ENCODE results near the gene TTC7B.
A peak's percentile ranks its signal among the peaks of the same experiment; 100 is the strongest.

TTC7B gene

DNA sequence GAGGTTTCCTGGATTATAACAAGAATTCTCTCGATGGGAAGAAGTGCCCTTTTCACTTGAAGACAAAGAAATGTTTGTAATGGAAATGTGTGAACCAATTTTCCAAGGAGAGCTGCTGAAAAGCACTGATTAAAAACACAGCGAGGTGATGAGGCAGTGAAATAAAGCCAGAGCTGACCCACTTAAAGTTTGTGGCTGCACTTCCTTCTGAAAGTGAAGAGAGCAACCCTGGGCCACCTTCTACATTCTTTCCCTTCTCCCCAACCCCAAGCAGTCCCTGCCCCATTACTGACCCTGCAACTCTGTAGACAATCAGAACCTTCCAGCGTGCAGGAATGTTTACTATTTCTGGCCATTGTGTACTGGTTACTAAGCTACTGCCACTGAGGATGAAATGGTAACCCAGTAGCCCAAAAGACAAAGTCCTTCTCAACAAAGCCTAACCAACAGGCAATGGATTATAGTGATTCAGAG, 173.9 kb downstream of the TTC7B start:
- no peak for DNase-seq

DNA sequence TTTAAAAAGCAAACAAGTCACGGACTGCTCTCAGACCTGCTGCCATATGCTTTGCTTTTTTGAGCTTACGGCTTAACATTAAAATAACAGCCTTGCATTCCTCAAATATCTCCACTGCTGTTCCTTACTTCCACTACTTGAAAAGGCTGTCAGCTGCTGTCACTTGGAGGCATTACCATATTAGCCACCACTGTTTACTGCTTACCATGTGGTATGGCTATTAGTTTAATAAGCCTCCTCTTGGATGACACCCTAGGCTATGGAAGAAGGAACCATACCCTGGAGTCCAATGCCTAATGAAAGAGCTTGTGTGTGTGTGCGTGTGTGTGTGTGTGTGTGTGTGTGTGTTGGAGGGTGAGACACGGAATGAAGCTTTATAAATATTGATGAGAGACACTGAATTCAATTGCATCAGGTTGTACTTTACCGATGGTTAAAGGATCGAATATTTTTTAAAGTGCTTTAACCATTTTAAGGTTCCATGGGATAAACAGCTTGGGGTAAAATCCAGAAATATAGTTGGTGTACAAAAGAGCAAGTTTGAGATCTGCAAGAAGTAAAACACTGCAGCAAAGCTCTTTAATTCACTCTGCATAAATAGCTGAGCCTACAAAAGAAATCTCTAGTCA, 174.5 kb downstream of the TTC7B start:
- DNase-seq, result no peak

DNA sequence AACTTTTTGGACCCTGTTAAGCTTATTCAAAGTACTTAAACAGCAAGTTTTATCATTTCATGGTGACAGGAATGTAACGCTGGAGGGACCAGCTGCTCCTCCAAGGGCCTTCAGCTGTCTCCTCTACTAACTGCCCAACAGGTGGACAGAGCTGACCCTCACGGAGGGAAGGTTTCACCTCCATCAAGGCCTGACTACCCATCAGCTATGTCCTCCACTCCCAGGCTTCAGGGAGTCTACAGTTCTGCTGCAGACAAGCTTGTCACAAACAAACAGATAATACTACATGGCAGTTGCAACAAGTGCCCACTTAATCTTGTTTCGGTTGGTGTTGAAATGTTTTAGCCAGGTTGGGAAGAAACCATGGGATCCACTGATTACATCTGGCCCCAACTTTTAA, 175.1 kb downstream of the TTC7B start:
- DNase-seq, result no peak

DNA sequence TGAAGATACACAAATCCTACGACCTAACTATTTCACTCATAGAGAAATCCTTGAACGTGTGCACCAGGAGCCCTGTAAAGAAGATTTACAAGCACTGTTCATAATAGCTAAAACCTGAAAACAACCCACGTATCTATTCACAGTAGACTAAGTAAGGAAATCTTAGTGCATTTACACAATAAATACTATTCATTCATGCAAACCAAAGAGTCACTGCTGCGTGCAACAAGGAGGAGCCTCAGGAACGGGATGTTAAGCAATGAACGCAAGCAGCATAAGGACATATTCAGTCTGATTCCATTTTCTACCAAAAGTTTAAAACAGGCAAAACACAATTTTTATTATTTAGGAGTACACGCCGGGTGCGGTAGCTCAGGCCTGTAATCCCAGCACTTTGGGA, 176.6 kb downstream of the TTC7B start:
- no peak for DNase-seq

DNA sequence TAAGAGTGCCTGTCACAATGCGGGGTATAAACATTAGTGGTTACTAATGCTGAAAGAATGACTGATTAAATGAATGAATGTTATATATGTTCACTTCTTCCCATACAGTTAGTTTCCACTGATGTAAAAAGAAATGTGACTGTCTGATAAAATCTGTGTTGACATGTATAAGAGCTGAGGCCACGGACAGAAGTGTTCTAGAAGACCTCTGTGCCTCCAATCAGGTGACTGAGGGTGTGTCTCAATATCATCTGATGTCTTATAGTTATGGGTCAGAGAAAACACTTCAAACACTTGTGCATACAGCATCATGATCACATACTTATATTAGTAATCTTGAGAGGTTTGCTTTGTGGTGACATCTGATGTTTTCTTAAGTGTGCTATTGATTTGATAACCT, 183.4 kb downstream of the TTC7B start:
- peak; percentile 27 for DNase-seq

DNA sequence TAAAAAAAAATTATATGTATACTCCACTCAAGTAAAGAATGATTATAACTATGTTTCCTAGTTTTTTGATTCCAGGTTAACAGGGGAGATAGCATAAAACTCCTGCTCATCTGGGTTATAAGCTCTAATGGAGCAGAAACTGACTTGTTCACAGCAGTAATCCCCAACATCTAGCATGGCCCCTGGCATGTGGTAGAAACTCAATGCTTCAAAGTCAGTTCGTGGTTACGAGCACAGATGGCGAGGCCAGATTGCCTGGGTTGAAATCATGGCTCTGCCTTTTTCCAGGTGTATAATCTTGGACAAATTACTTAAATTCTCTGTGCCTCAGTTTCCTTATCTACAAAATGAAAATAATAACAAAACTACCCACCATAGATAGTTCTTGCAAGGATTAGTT, 183.8 kb downstream of the TTC7B start:
- peak; percentile 46 for DNase-seq

DNA sequence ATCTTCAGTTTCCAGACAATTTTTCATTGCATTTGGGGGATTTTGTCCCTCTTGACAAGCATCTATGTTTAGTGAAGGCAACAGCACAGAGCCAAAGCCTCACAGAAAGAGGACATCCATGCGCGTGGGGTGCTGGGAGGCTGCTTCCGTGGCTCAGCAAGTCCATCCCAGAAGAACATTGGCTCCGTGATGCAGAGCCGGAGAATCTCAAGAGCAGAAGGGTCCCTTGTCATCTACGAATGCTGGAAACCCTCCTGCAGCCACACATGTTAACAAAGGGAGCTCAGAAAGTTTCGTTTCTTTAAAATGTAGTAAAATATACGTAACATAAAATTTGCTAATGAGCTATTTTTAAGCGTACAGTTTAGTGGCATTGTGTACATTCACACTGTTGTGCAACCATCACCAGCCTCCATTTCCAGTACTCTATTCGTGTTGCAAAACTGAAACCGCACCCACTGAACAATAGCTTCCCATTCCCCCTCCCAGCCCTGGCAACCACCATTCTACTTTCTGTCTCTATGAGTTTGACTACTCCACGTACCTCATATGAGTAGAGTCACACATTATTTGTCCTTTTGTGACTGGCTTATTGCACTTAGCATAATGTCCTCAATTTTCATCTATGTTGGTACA, 185.9 kb downstream of the TTC7B start:
- no peak for DNase-seq

DNA sequence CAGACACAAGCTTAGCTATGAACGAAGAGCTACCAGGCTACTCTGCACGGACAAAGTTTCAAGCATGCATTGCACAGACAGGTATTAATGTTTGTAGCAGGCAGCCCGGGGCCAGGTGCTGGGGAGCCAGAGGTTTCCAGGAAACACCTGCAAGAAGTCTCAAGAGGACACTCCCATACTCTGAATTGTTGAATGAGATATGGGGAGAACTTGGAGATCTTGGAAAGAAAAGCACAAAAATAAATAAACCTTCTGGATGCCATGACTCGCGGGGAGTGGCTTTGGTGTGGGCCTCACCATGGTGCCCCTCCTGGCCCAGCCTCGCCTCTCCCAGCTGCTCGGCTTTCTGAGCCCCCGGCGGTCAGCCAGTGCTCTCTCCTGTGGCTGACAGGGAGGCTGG, 186.8 kb downstream of the TTC7B start:
- DNase-seq, result no peak

DNA sequence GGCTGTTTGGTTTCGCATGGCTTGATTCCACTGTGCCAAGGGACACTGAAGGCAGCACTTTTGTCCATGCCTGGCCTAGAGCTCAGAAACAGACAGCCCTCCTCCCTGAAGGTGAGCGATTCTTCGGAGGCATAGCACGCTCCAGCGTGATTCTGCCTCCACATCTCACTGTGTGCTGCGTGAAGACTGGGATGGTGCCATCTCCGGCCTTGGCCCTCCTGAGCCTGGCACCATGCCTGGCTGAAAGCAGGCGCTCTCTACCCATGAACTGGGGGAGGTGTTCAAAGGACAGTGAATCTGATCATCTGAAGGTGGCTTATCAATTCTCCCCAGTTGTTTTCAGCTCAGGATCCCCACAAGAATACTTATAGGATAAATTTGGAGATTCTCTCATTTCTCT, 187.4 kb downstream of the TTC7B start:
- no peak for DNase-seq

DNA sequence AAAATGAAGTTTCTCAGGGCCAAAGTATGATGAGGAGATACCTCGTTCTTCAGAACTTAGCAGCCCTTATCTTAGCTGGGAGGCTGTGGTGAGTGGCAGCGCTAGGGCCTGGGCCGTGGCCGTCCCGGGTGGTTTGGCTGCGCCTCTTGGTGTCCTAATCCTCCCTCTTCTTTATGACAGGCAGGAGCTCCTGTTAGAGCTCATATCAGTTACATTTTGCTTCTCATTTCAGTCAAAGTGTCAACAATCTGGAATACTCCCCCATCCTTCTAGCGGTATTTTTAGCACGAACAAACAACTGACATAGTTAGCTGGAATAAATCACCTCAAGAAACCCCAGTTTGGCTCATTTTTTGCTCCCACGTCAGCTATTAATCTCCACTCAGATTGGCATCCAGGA, 188.8 kb downstream of the TTC7B start:
- DNase-seq, result peak; percentile 9

DNA sequence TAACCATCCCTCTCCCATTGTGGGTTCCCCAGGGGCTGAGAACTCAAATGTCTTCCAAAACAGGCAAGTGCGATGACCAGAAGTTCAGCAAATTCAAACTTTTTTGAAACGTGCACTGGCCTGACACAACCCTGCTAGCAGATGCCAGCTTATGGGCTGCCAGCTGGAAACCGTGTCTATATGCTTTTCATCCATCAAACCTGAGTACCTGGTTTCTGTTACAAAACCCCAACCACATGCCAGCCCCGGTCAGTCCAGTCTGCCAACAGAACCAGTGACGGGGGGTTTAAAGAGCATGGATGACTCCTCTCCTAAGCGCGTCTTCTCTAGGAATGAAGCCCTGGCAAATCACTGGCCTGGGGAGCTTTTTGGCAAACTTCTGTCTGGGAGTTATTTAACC, 189.7 kb downstream of the TTC7B start:
- DNase-seq, result no peak

DNA sequence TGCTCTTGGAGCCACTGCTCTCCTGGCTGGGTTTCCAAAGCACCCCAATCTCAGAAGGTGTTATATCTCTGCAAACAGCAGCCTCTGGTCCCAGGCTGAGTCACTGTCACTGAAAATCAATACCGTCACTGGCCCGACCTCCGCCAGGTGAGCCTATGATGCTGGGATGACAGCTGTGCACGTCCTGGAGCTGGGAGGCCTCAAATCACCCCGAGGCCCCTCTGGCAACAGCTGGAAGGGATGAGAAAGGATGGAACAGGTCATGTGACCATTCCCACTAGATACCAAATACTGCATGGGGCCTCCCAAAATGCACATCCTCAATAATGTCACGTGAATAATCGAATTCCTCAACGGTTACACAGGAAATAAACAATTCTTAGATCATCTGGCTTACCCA, 190.8 kb downstream of the TTC7B start:
- DNase-seq, result no peak

DNA sequence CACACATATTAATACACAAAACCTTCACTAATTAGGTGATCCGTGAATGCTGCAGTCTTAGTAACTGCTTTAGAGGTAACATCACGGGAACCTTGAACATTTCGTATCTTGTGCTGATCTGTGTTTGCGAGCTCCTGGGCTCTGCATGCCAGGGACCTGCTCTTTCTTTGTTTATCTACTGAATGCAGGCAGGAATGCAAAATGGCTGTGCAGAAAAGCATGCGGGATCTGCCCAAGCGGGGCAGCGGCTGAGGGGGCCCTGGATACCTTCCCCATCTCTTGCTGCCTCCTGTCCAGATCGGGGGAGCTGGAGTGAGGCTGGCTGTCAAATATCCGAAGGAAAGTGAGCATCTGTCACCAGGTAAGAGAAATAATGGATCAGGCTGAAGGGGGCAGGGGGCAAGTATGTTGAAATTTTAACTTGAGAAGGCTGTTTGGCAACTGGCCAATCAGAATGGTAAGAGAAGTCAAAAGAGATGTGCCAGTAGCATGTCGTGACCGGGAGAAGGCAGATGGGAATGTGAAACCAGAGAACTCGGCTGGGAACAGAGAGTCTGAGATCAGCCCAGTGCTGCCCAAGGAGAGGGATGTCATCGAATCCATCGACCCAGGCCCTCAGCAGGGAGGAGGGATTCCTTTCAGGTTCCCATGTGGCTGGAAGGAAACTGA, 191.4 kb downstream of the TTC7B start:
- DNase-seq, result no peak

DNA sequence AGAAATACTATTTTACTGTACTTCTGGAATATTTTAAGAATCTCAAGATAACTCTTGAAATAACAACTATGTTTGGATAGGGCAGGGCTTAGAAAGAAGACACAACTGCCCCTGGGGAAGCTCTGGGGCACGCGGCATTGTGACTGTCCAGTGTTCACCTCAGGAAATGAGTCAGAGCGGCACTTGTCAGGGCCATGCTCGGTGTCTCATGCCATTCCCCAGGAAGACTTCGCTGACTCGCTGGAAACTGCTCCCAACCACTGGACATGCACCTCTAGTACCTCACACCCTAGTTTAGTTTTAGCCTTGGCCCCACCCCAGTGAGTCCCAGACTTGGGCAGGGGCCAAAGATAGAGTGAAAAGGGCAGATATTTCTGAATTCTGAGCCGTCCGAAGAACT, 192.0 kb downstream of the TTC7B start:
- DNase-seq, result no peak

DNA sequence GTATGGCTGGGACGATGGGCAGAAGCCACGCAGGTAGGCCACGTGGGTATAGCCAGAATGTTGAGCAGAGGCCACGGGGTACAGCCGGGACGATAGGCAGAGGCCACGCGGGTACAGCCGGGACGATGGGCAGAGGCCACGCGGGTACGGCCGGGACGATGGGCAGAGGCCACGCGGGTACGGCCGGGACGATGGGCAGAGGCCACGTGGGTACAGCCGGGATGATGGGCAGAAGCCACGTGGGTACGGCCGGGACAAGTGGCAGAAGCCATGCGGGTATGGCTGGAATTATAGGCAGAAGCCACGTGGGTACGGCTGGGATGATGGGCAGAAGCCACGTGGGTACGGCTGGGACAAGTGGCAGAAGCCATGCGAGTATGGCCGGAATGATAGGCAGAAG, 195.0 kb downstream of the TTC7B start:
- no peak for DNase-seq

DNA sequence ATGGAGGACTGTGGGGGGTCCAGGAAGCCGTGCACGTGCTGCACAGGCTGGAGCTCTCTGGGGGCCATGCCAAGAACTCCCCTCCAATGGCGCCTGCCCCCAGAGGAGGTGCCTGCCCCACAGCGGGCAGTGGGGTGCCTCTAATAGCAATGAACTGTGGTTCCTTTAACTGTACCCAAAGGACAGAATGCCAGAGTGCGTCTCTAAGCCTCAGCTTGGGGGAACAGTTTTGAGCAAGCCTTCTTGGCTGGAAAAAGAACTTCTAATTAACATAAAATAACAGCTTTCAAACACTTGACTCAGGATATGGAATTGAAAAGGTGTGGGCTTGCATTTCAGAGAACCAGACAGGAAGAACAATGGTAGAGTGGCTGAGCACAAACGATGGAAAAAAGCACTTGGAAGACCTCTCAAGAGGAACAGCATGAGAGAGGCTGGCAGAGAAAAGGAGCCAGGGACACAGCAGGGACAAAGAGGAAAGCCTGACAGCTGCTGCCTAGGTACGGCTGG, 195.6 kb downstream of the TTC7B start:
- DNase-seq, result no peak

DNA sequence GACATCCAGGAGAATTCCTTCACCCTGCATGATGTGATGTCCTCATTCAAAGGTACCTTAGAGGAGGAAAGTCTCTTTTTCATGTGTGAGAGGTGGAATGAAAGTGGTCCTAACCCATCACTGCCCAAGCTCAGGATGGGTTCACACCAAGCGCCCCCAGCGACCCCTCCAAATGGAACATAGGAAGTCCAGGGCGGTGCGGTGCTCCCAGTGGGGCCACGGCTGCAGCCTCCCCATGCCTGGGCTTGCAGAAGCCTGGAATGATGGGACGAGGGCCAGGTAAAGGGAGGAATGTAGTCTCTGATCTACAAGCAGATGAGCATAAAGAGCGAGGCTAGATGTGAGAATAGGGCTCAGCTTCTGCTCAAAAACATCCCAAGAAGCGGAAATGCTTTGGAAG, 196.3 kb downstream of the TTC7B start:
- no peak for DNase-seq

DNA sequence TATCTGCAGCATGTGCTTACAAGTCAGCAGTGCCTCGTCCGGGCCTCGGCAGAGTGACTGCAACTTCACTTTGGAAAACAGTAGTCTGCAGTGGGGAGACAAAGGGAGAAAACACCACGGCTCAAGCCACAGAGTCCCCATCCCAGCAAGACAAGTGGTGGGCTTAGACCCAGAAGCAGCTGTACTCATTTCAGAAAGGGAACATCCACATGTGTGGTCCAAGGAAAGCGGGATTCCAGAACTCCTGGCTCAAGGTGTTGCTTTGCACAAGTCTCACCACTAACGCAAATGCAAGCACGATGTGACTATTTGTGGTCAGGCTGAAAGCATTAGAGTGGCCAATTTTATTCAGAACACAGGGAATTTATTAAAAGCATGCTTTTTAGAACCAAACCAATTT, 198.3 kb downstream of the TTC7B start:
- no peak for DNase-seq

DNA sequence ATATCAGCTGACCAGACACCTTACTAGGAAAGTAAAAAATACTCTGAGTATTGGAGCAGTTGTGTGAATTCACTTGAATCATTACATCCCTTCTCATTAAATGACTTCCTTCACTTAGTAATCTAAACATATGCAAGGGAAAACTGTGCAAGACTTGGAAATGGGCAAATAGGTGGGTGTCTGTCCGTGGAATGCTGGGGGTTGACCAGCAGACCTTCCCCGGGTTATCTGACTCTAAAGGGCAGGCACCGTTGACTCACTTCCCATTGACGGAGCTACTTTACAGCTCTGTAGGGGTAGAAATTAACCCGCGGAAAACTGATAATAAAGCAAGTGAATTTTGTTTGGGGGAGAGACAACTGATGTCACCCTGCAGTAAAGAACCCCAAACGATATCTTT, 199.3 kb downstream of the TTC7B start:
- DNase-seq, result no peak

DNA sequence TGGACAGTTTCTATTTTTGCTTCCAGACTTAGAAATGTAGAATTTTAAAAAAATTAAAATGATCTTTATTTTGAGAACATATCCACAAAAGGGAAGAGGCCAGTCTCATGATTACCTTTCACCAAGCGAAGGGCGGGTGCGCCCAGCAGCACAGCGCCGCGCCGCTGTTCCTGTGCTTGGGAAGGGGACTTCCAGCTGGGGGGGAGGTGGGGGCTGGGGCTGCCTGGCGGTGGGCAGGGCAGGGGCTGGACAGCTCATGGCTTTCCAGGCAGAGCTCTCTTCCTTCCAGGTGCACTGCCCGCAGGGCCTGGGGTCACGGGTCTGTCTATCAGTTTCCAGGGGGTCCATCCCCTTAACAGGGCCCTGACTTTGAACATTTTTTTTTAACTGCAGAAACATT, 199.9 kb downstream of the TTC7B start:
- DNase-seq, result no peak

DNA sequence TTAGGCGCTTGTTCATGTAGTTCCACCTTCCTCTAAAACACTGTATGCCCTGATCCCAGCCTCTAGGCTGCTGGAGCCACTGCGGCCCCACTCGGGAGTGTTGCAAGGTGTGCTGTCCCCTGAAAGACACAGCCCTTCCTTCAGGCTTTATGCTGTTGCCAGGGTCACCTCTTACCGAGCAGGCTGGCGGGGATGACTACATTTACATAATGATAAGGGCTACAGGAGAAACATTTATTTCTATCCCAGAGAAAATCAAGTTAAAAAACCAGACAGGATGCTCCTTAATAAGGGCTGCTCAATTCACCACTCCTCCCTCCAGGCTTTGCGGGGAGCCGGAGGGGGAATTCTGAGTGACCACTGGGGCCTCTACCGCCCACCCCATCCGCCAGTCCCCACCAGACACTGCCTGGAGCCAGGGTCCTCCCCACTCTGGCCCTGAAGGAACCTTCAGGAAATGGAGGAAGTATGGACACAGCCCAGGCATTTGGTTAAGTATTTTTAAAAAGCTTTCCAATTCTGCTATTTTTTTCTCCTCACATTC, 200.6 kb downstream of the TTC7B start:
- DNase-seq, result no peak

DNA sequence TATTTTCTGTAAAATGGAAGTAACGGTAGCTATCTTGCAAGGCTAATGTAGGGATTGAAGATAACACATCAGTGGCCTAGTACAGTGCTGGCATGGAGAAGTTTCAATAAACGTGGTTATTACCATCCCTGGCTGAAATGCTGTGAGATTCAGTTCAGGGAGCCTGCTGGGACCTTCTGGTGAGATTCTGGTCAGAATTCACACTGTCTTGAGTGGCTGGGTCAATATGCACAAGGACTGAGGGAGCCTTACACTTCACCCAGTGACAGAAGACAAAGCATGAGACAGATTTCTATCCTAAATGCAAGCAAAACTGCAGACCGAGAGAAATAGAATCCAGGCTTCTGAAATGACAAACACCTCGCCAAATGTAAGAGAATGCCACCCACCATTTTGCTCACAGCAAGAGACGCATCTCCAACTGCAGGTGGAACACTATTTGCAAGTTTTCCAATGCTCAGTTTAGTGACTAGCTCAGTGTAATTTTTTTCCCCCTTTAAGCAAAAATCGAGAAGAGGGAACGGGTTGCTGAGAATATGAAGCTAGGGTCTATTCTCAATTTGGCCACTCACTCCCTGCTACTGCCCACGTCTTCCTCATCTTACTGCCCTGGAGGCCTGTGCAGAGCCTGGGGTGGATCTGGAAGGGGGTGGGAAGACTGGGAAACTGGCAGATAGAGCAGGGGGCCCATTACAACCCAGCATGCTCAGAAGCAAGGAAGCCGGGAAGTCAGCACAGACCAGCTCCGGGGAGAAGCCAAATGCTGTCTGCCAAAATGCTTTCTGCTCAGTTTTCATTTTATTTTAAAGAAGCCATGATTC, 201.3 kb downstream of the TTC7B start:
- DNase-seq, result no peak

DNA sequence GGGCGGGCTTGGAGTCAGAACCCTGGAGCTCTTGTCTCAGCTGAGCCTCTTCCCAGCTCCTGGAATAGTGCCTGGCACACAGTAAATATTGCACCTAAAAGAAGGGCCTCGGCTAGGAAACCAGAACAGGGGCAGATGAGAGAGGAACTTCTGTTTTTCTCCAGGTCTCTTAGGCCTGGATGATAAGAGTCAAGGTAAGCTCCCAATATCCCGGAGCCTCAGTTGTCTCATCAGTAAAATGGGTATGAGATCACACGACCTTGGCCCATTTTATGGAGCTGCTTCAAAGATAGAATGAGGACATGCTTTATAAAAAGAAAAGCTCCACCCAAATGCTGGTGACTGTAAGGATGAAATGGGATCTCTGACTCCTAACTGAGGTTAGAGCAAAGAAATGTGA, 202.2 kb downstream of the TTC7B start:
- no peak for DNase-seq

Data from hematopoietic multipotent progenitor cell treated with erythropoietin and hydrocortisone succinate and interleukin-3 and kit ligand, for 8 days (in vitro differentiated cells).